Heart left ventricle (tissue), 16 donors: ENCODE results near the gene AEBP1. TPM values are rescaled to one million over a fixed set of nuclear protein-coding genes. Genes with fewer than 3 reads are reported as not detected.

Source experiments
- ATAC-seq, 4 donors: fragments of 200-7000 bp; cut with Tn5 transposase; one replicate each; pipeline ENCODE4 v1.9.1; 2020 to 2022; ENCODE audit warnings: moderate library complexity in 4 of 4, mild to moderate bottlenecking in 3 of 4, moderate number of reproducible peaks in 1 of 4
- DNase-seq, 5 donors: peaks; one replicate each; pipeline ENCODE4 v3.0.0-alpha.2; 2020
- H3K27ac ChIP-seq, 12 donors: fragments of 200-600 bp; sonication (generic) in 4 of 12; one replicate each; pipeline versions ENCODE4 v1.5.0 to v1.8.0; 2016 to 2022; ENCODE audit warnings: mild to moderate bottlenecking in 2 of 12
- H3K27me3 ChIP-seq, 9 donors: fragments of 200-600 bp; sonication (generic) in 2 of 9; one replicate each; pipeline versions ENCODE4 v1.5.1 to v1.8.0; 2016 to 2022; ENCODE audit warnings: mild to moderate bottlenecking in 3 of 9
- H3K36me3 ChIP-seq, 9 donors: fragments of 200-600 bp; sonication (generic) in 2 of 9; one replicate each; pipeline versions ENCODE4 v1.5.0 to v1.8.0; 2018 to 2022; ENCODE audit warnings: mild to moderate bottlenecking in 2 of 9
- H3K4me1 ChIP-seq, 12 donors: fragments of 200-600 bp; sonication (generic) in 4 of 12; one replicate each; pipeline versions ENCODE4 v1.5.0 to v1.8.0; 2016 to 2022; ENCODE audit warnings: mild to moderate bottlenecking in 3 of 12
- H3K4me3 ChIP-seq, 12 donors: fragments of 200-600 bp; sonication (generic) in 4 of 12; one replicate each; pipeline versions ENCODE4 v1.5.0 to v1.8.0; 2017 to 2022; ENCODE audit warnings: mild to moderate bottlenecking in 9 of 12, moderate library complexity in 4 of 12
- H3K9me3 ChIP-seq, 12 donors: fragments of 200-600 bp; sonication (generic) in 4 of 12; one replicate each; pipeline versions ENCODE4 v1.5.0 to v1.8.0; 2016 to 2022; ENCODE audit warnings: mild to moderate bottlenecking in 1 of 12
- POLR2A ChIP-seq, 2 donors: fragments of 450-650 bp; IDR thresholded peaks; one replicate each; pipeline ENCODE4 v1.6.1; 2017; ENCODE audit warnings: antibody characterized with exemption in 2 of 2, mild to moderate bottlenecking in 2 of 2, moderate library complexity in 2 of 2
- WGBS, 4 donors: extraction: QIAGEN DNeasy Blood & Tissue Kit in 2 of 4; methylation state at CpG; one replicate each; pipeline versions ENCODE4 v1.1.5 to v1.1.7; 2013 to 2018; 5-methylcytosine and 5-hydroxymethylcytosine counted together
- intact Hi-C, 10 donors: fragments of 100-400 bp; cut with DNase I; formaldehyde crosslinking; loops; one replicate each; pipeline versions ENCODE4 v1.11.1 to v1.14.2; 2022
- polyA plus RNA-seq, 2 donors: library from polyadenylated mRNA; stranded (reverse); fragments of 200-250 nt; gene quantifications; one replicate each; pipeline ENCODE4 v1.2.3, GENCODE V29; 2013
- total RNA-seq, 9 donors: library from RNA; depleted of rRNA in 2 of 9; stranded (reverse); fragments of >200 nt in 2 of 9; fragmentation: NEBNext Ultra II Directional in 3 of 9; extraction: Animal tissue kit (Norgen Biotek cat#: 25700) in 3 of 9; gene quantifications; one replicate each; pipeline versions ENCODE4 v1.1.0 to v1.2.4, GENCODE V29; 2016 to 2023
- TF ChIP-seq, protein P1 (sequence below), 12 donors: fragments of 200-600 bp; sonication (generic) in 4 of 12; IDR thresholded peaks; one replicate each; pipeline versions ENCODE4 v1.5.0 to v1.8.0; 2018 to 2022; ENCODE audit warnings: antibody characterized with exemption in 12 of 12, mild to moderate bottlenecking in 5 of 12
- donor health status: ischemic (EF 13 %, LVEDD 7.1; RV severe dilation, severe dysfunction).
- donor health status: healthy with polysubstance abuse.
- donor health status: DM: no; HTN: yes; CAD: no.
- donor health status: DM: no; HTN: no; CAD: no.
- donor health status: ischemic (EF 25% LVEDD 6.9; RV normal size, moderate dysfunction).
- donor health status: ischemic (EF 25% LVEDD 5.7; RV mildly dilated, moderate dysfunction).
- donor health status: healthy.
- donor health status: DM: yes; HTN: yes; CAD: no.
- donor health status: ischemic (EF 35%, LVEDD 5.7; RV mildly dilated, moderate dysfunction).
- donor health status: nonischemic (EF 11% LVEDD 7.7; RV severe dilation, severe dysfunction).
- donor health status: DM: yes; HTN: yes; CAD: no.
- donor health status: PGD.
- donor health status: ischemic (EF 29% LVEDD 5.4; RV normal size, mild dysfunction).
- donor health status: nonischemic (EF 23%, LVEDD 6.1; RV moderate dilation, normal function).

AEBP1 gene
- total and polyA plus RNA-seq, 11 donors, result 10.9 to 51.1 (median 23.2) TPM

- H3K27ac ChIP-seq, result peak overlapping the region in 10 of 12 donors; percentile 41 to 91 (median 85)
Observed at GRCh38 chr7:44063547-44063893, 40.6 kb upstream of the AEBP1 start.

GRCh38 chr7:44063894-44064651, 40.1 kb upstream of the AEBP1 start:
- DNase-seq (peak in 4 of 5 donors; percentile 47 to 72 (median 60)), ATAC-seq (peak in 3 of 4 donors; percentile 7 to 33 (median 16))
- no peaks in the 10 kb centered on the region for H3K9me3 ChIP-seq
- peaks cover 0 to 79% (median 32%) of the 10 kb centered on the region in 12 donors for H3K4me1 ChIP-seq
- TF ChIP-seq, protein P1, sequence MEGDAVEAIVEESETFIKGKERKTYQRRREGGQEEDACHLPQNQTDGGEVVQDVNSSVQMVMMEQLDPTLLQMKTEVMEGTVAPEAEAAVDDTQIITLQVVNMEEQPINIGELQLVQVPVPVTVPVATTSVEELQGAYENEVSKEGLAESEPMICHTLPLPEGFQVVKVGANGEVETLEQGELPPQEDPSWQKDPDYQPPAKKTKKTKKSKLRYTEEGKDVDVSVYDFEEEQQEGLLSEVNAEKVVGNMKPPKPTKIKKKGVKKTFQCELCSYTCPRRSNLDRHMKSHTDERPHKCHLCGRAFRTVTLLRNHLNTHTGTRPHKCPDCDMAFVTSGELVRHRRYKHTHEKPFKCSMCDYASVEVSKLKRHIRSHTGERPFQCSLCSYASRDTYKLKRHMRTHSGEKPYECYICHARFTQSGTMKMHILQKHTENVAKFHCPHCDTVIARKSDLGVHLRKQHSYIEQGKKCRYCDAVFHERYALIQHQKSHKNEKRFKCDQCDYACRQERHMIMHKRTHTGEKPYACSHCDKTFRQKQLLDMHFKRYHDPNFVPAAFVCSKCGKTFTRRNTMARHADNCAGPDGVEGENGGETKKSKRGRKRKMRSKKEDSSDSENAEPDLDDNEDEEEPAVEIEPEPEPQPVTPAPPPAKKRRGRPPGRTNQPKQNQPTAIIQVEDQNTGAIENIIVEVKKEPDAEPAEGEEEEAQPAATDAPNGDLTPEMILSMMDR (IDR thresholded peaks at IDR 0.05), result no peak
- TF ChIP-seq POLR2A (IDR thresholded peaks at IDR 0.05), result no peak
- H3K27me3 ChIP-seq, result no peaks in the 10 kb centered on the region
- peak overlapping the region; percentile 31 to 64 (median 54) for H3K4me3 ChIP-seq
- H3K27ac ChIP-seq, result peak overlapping the region; percentile 54 to 91 (median 80)
- intact Hi-C loops, result no loop called here
- WGBS, 4 donors, result 18 to 37% (median 25%) methylated on average over 15 to 16 of the region's 16 CpGs
- peaks cover 0 to 38% (median 29%) of the 10 kb centered on the region in 9 donors for H3K36me3 ChIP-seq

More at GRCh38 chr7:44063547-44063893, 40.6 kb upstream of the AEBP1 start:
- H3K27me3 ChIP-seq, result no peaks in the 10 kb centered on the region
- no peaks in the 10 kb centered on the region for H3K9me3 ChIP-seq
- WGBS, 4 donors, result 24 to 42% (median 36%) methylated on average over 10 of the region's 10 CpGs
- H3K36me3 ChIP-seq, result peaks cover 2 to 43% (median 34%) of the 10 kb centered on the region in 9 donors
- intact Hi-C loops, result no loop called here
- H3K4me1 ChIP-seq, result peaks cover 0 to 79% (median 32%) of the 10 kb centered on the region in 12 donors
- peak overlapping the region; percentile 31 to 64 (median 54) for H3K4me3 ChIP-seq
- ATAC-seq (no peak), DNase-seq (peak in 1 of 5 donors; percentile 25)
- no peak for TF ChIP-seq POLR2A (IDR thresholded peaks at IDR 0.05)
- TF ChIP-seq, protein P1 (IDR thresholded peaks at IDR 0.05), result no peak

DNA sequence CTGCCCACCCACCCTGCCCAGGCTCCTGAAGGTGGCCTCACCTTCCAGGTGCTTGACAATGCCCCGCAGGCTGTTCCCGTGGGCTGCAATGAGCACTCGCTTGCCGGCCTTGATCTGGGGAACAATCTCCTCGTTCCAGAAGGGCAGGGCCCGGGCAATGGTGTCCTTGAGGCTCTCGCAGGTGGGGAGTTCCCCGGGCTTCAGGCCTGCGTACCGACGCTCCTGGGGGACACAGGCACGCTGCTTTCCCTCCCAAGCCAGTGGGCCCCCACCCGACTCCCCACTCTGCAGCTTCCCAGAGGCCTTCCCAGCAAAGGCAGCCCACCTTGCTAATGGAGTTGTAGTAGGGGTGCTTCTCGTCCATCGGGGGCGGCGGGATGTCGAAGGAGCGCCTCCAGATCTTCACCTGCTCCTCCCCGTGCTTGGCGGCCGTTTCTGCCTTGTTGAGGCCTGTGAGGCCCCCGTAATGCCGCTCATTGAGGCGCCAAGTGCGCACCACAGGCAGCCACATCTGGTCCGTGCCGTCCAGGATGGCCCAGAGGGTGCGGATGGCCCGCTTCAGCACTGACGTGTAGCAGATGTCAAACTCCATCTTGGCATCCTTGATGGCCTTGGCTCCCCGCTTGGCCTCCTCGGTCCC, 39.2 kb upstream of the AEBP1 start:
- peak in 3 of 4 donors; percentile 8 to 16 (median 9) for ATAC-seq
- intact Hi-C loops, result no loop called here
- H3K27ac ChIP-seq, result peak overlapping the region; percentile 54 to 91 (median 80)
- H3K4me3 ChIP-seq, result peak overlapping the region; percentile 31 to 64 (median 54)
- 12 to 24% (median 19%) methylated on average over 15 to 33 of the region's 33 CpGs for WGBS, 4 donors
- no peaks in the 10 kb centered on the region for H3K27me3 ChIP-seq
- DNase-seq, result peak in 2 of 5 donors; percentile 40 to 66
- peaks cover 0 to 77% (median 32%) of the 10 kb centered on the region in 12 donors for H3K4me1 ChIP-seq
- no peaks in the 10 kb centered on the region for H3K9me3 ChIP-seq
- H3K36me3 ChIP-seq, result peaks cover 0 to 29% (median 20%) of the 10 kb centered on the region in 9 donors
- no peak for TF ChIP-seq POLR2A (IDR thresholded peaks at IDR 0.05)
- TF ChIP-seq, protein P1 (IDR thresholded peaks at IDR 0.05), result no peak
